HG02678 (cell line): ENCODE measurements around the gene KRIT1.
"Not testable (repeated sequence)": the region's sequence is repeated elsewhere in the genome, so short reads cannot be mapped to it uniquely, and the experiment has no call there.

Experiments used
- ATAC-seq: cut with Tn5 transposase; IDR thresholded peaks from one replicate; pipeline ENCODE4 v1.9.1; 2021; ENCODE audit warnings: mild to moderate bottlenecking, moderate library complexity; ENCODE audit not compliant: unreplicated experiment

KRIT1 gene

DNA sequence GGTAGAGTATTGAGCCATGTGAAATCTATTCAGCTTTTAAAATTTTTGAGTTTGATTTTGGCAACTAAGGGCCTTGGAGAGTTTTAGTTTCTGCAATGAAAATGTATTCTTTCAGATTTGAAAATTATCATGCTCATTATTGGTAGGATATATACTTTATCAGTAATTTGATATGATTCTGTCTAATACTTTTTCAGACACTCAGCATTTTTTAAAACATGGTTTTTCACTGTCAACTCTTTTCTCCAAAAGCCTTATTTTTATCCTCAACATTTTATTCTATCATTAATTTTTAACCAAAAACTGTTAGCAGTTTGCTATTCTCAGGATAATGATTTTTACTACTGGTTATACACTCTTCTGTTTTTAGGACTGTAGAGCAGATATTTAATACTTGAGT is 4.9 kb upstream of the KRIT1 start:
- no peak for ATAC-seq

DNA sequence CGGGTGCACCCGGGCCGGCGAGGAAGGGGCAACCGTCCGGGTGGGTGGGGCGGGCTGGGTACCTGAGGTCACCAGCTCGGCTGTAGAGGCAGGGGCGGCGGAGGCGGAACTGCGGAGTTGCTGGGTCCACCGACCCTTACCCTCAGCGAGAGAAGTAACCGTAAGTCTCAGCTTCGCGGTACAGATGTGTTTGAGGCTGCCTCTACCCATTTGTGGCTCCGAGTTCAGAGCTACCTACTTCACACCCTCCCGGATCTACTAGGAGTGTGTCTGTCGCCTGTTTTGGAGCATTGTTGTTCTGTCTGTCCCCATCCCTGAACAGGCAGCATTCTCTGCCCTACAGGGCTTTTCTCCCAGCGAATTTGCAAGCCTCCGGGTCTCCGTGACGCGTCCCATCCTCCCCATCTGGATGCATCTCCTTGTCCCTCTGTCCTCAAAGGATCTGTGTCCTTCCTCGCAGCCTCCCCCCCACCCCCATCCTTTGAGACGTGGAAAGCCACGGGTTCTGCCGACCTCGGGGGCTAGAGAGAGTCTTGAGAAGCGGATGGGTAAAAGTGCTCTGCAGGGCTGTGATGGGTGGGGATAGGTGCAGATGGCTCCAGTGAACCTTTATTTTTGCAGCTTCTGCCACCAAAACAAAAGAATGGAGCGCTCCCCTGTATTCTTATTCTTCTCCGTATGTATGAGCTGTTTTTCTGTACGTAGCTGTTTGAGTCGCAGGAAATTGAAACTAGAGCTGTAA is 817 bp upstream of the KRIT1 start:
- peak; percentile 27 for ATAC-seq

DNA sequence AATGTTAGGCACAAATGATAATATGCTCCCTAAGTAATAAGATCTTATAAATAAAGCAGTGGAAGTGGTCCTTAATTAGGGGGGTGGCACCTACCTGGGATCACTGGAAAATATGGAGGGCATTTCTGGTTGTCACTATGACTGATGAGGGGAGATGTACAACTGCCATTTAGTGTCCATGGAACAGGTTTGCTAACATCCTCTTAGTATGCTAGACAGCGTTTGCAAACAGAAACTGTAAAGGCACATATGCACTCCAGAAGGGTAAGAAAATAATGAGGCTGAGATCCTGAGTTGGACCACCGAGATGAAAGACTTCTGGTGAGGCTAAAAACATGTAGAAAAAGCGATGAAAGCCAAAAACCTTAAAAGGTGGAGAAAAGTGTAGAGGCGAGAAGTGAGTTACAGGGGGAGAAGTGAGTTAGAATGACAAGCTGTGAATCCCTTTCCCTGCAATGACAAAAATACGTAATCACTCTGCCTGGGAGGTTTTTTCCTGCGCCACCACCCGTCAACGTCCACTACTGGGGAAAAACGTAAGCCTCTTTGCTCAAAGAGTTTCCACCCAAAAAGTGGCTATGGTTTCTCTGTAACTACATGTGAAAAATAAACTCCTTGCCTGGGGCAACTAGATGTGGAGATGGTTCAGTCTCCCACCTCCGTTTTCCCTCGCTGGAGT is 767 bp downstream of the KRIT1 start:
- peak; percentile 1 for ATAC-seq

GRCh38 chr7:92242972-92243371 is 2.7 kb downstream of the KRIT1 start:
- no peak for ATAC-seq

GRCh38 chr7:92230547-92230946 is 15.2 kb downstream of the KRIT1 start:
- ATAC-seq: no peak

DNA sequence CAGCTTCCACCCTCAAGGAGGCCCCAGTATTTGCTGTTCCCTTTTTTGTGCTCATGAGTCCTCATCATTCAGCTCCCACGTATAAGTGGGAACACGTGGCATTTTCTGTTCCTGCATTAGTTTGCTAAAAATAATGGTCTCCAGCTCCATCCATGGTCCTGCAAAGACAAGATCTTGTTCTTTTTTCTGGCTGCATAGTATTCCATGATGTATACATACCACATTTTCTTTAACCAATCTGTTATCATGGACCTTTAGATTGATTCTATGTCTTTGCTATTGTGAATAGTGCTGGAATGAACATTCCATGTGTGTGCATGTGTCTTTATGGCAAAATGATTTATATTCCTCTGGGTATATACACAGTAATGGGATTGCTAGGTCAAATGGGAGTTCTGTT is 17.0 kb downstream of the KRIT1 start:
- ATAC-seq: no peak

DNA sequence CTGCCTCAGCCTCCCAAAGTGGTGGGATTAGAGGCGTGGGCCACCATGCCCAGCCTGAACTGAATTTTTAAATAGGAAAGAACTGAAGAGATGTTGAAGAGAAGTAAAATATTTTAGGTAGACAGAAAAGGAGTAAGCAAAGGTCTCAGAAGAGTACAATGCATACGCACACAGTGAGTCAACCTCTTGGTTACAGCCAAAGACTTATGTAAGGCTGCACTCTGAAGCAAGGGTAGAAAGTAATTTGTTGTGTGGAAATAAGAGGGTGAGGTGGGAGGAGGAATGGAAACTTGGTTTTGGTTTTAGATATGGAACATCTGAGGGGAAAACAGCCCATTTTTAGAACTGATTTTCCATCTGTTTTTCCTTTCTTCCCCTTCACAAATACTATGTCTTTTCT is 17.6 kb downstream of the KRIT1 start:
- no peak for ATAC-seq

DNA sequence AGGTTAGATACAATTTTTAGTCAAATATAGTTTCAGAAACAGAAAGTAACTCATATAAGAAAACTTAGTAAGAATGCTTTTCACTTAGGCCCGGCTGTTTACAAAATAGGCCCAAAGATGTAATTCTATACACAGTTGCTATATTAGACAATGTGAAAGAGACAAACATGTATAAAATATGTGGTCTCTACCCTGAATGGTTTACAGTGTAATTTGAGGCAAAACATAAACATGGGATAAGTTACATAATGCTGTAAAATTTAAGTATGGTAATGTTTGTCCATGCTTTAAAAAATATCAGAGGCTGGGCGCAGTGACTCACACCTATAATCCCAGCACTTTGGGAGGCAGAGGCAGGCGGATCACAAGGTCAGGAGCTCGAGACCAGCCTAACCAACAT is 18.7 kb downstream of the KRIT1 start:
- ATAC-seq: no peak

DNA sequence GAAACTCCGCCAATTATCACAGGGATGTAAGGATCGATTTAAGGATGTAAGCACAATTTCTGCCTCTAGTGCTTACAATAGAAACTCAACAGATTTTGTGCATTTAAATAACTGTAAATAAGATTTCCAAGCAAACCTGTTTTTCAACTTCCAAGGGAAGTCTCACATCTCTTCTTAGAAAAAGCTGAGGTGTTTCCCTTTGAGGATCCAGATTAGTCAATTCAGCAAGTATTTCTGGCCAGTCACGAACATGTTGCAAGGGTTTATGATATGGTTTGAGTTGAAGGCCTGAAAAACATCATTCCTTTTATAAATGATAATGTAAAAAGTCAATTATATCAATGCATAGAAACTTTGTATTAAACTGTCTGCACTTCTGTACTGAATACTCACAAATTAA is 23.9 kb downstream of the KRIT1 start:
- no peak for ATAC-seq

- no peak for ATAC-seq
Measured at GRCh38 chr7:92206672-92207071, 39.0 kb downstream of the KRIT1 start.

- no peak for ATAC-seq
Measured at GRCh38 chr7:92205987-92206386, 39.7 kb downstream of the KRIT1 start.

DNA sequence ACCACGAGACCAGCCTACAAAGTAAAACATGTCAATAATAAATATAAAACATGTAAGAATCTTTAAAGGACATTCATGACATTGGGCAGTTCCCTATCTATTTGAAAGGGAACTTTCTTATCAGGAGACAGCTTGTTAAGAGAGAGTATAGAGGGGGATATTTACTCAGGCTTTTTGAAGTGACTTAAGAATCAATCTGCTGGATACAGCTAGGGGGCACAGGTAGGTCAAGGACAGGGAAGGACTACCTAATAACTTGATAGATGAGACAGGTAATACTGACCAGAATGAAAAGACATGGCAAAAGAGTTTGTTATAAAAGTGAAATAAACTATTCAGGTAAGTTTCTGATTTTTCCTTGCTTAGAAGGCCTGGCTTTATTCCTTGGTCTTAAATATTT is 44.9 kb downstream of the KRIT1 start:
- no peak for ATAC-seq

DNA sequence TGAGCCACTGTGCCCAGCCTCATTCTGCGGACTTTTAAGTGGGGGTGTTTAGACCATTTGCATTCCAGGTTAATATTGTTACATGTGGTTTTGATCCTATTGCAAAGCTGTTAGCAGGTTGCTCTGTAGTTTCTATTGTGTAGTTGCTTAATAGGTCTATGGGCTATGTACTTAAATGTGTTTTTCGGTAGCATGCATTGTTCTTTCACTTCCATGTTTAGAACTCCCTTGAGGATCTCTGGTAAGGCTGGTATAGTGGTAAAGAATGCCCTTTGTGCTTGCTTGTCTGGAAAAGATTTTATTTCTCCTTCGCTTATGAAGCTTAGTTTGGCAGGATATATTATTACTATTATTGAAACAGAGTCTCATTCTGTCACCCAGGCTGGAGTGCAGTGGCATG is 53.4 kb downstream of the KRIT1 start:
- ATAC-seq: no peak

DNA sequence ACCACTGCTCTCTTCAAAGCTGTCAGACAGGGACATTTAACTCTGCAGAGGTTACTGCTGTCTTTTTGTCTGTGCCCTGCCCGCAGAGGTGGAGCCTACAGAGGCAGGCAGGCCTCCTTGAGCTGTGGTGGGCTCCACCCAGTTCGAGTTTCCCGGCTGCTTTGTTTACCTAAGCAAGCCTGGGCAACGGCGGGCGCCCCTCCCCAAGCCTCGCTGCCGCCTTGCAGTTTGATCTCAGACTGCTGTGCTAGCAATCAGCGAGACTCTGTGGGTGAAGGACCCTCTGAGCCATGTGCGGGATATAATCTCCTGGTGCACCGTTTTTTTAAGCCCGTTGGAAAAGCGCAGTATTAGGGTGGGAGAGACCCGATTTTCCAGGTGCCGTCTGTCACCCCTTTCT is 56.5 kb downstream of the KRIT1 start:
- not testable (repeated sequence) for ATAC-seq

DNA sequence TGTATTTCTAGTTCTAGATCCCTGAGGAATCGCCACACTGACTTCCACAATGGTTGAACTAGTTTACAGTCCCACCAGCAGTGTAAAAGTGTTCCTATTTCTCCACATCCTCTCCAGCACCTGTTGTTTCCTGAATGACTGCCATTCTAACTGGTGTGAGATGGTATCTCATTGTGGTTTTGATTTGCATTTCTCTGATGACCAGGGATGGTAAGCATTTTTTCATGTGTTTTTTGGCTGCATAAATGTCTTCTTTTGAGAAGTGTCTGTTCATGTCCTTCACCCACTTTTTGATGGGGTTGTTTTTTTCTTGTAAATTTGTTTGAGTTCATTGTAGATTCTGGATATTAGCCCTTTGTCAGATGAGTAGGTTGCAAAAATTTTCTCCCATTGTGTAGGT is 61.4 kb downstream of the KRIT1 start:
- ATAC-seq: not testable (repeated sequence)

DNA sequence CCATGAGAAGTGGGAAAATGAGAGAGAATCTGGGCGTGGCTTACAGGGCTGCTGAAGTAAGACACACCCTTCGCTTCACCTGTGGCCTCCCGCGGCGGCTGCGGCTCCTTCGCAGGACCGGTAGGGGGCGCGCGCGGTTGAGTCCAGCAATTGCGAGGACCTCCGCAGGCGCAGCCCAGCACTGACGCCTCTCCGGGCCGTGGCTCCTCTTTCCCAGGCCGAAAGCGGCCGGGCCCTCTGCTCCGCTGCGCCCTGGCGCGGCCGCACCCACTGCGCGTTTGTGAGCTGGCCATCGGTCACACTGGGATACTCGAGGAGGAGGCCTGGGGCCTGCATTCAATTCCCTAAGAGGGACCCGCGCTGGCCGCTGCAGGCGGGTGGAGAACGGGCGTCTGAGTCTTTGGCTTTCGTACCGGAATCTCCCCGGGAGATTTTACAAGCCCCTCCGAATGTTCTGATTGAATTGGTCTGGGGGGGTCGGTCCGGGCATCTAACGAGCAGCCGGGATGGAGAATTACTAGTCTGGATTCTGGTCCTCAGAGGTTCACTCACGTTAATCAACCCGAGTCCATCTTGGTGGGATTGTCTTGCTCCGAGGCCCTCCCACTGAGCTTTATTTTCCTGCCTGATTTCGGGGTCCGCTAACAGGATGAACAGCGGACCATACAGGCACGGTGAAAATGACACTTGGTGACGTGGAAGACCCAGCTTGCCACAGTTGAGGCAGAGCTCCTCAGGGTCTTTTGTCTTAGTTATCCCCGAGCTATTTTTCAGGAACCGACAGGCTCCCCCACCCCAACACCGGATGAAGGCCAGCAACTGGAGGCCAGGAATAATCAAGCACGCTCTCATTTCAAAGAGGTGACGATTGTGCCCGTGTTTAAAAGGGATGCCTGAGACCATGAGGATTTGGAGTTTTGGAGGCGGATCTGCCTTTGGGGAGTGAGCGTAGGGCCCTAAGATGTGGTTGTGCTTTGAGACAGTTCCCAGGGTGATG is 66.5 kb downstream of the KRIT1 start, which contains the start of gene LRRD1:
Gene LRRD1, minus strand, starts transcription at position 215 of the 997 bp plus-strand sequence. CDS start 13,940 bp downstream, outside the sequence.
- ATAC-seq: peak; percentile 99

GRCh38 chr7:92177362-92177761 is 68.4 kb downstream of the KRIT1 start:
- no peak for ATAC-seq

DNA sequence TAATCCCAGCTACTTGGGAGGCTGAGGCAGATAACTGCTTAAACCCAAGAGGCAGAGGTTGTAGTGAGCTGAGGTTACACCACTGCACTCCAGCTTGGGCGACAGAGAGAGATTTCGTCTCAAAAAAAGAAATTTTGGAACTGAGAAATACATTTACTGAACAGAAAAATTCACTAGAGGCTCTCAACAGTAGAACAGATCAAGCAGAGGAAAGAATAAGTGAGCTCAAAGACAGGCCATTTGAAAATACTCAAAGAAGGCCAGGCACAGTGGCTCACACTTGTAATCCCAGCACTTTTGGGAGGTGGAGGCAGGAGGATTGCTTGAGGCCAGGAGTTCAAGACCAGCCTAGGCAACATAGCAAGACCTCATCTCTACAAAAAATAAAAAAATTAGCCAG is 76.2 kb downstream of the KRIT1 start:
- ATAC-seq: not testable (repeated sequence)

DNA sequence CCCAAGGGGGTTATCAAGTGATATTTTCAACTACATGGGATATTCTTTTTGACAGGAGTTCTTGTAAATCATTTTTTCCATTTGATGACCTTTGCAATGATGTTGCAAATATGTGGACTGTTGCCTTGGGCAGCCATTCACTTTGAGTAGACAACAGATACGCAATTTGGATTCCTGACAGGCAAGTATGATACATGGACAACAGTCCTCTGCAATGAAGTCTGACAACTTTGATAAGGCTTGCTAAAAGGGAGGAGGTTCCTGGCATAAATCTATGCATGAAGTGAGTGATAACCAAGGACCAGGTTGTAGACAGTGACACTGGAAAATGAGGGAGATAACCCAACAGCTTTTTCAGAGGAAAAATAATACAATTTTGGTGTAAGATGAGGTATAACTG is 84.4 kb downstream of the KRIT1 start:
- no peak for ATAC-seq

GRCh38 chr7:92158660-92159575 is 86.8 kb downstream of the KRIT1 start:
- no peak for ATAC-seq
